HepG2 (cell line): ENCODE data around the gene PCDHB15. TPM values are rescaled to one million over a fixed set of nuclear protein-coding genes. Genes with fewer than 3 reads are reported as not detected.

Experiments
- ARID2 ChIP-seq: sonication (generic); formaldehyde crosslinking; IDR thresholded peaks from 2 replicates; pipeline ENCODE4 v1.8.1; 2022; ENCODE audit warnings: mild to moderate bottlenecking, missing genetic modification reagents, borderline replicate concordance
- FOXC1 ChIP-seq: sonication (generic); formaldehyde crosslinking; IDR thresholded peaks from 2 replicates; pipeline ENCODE4 v1.8.0; 2022; ENCODE audit warnings: mild to moderate bottlenecking, missing genetic modification reagents, borderline replicate concordance
- MXI1 ChIP-seq: IDR thresholded peaks from 3 replicates; pipeline ENCODE4 v1.6.1; 2012; ENCODE audit warnings: low read depth, low read length, inconsistent platforms, borderline replicate concordance
- MYC ChIP-seq: sonication (generic); formaldehyde crosslinking; IDR thresholded peaks from 2 replicates; pipeline ENCODE4 v1.9.0; 2021; ENCODE audit warnings: missing genetic modification reagents, borderline replicate concordance
- PLRG1 ChIP-seq: fragments of 450-650 bp; conservative IDR thresholded peaks from 2 replicates; pipeline ENCODE4 v1.6.1; 2016
- PPARG ChIP-seq: conservative IDR thresholded peaks from 2 replicates; pipeline ENCODE4 v1.6.1; 2016; ENCODE audit warnings: missing biosample characterization, missing genetic modification reagents
- SALL1 ChIP-seq: sonication (generic); formaldehyde crosslinking; IDR thresholded peaks from 2 replicates; pipeline ENCODE4 v1.8.0; 2022; ENCODE audit warnings: mild to moderate bottlenecking, missing genetic modification reagents
- SMC3 ChIP-seq: IDR thresholded peaks from 2 replicates; pipeline ENCODE4 v1.6.1; 2011; ENCODE audit warnings: low read length, improper control_type of control experiment
- STAG1 ChIP-seq: sonication (generic); formaldehyde crosslinking; IDR thresholded peaks from 2 replicates; pipeline ENCODE4 v1.4.0; 2020; ENCODE audit warnings: missing genetic modification reagents
- ZBTB26 ChIP-seq: IDR thresholded peaks from 2 replicates; pipeline ENCODE4 v1.6.1; 2016; ENCODE audit warnings: missing compliant biosample characterization, missing genetic modification reagents, borderline replicate concordance
- ZNF3 ChIP-seq: IDR thresholded peaks from 2 replicates; pipeline ENCODE4 v1.7.0; 2017; ENCODE audit warnings: inconsistent platforms
- ZNF414 ChIP-seq: sonication (generic); formaldehyde crosslinking; IDR thresholded peaks from 2 replicates; pipeline ENCODE4 v1.5.0; 2020; ENCODE audit warnings: missing genetic modification reagents
- ZNF484 ChIP-seq: sonication (generic); formaldehyde crosslinking; IDR thresholded peaks from 2 replicates; pipeline ENCODE4 v1.5.1; 2020; ENCODE audit warnings: mild to moderate bottlenecking, low read depth, missing genetic modification reagents, borderline replicate concordance
- polyA plus RNA-seq, 8 experiments: library from polyadenylated mRNA; depleted of rRNA in 3 of 8; stranded (reverse) in 7 of 8; unstranded in 1 of 8; fragments of >200 nt; fragmentation: Illumina TruSeq in 4 of 8; extraction: Trizol in 4 of 8; gene quantifications; 2 replicates each; pipeline versions ENCODE4 v1.2.1 to v1.2.3, GENCODE V29; 2011 to 2016; ENCODE audit warnings: low read depth in 4 of 8, missing spikeins in 1 of 8, mixed read lengths in 1 of 8; ENCODE audit not compliant: insufficient read depth in 1 of 8
- total RNA-seq, 5 experiments: library from RNA; depleted of rRNA; stranded (reverse); fragments of >200 nt; fragmentation: Illumina TruSeq; extraction: Trizol; gene quantifications; 2 replicates each; pipeline ENCODE4 v1.2.3, GENCODE V29; 2016; ENCODE audit warnings: low read depth in 1 of 5
- TF ChIP-seq, protein P1 (sequence below), 2 experiments: sonication (generic) in 1 of 2; formaldehyde crosslinking in 1 of 2; IDR thresholded peaks; 2 replicates each; pipeline versions ENCODE4 v1.4.0 to v1.6.1; 2018 to 2020; ENCODE audit warnings: missing genetic modification reagents in 2 of 2, borderline replicate concordance in 1 of 2, low read depth in 1 of 2, mild to moderate bottlenecking in 1 of 2, missing biosample characterization in 1 of 2
- TF ChIP-seq, protein P2 (sequence below): sonication (generic); formaldehyde crosslinking; IDR thresholded peaks from one replicate; pipeline ENCODE4 v1.5.1; 2020; ENCODE audit warnings: mild to moderate bottlenecking, missing genetic modification reagents; ENCODE audit errors: not compliant biosample characterization
- TF ChIP-seq, protein P3 (sequence below): sonication (generic); IDR thresholded peaks from 2 replicates; pipeline ENCODE4 v1.6.1; 2016; ENCODE audit warnings: low read depth, borderline replicate concordance

The PCDHB15 gene
- total and polyA plus RNA-seq, 2 of the 13 experiments (the other 11 are each of a cell fraction or from before 2014, with no cell fraction given), result 0.22 to 0.26 TPM

DNA sequence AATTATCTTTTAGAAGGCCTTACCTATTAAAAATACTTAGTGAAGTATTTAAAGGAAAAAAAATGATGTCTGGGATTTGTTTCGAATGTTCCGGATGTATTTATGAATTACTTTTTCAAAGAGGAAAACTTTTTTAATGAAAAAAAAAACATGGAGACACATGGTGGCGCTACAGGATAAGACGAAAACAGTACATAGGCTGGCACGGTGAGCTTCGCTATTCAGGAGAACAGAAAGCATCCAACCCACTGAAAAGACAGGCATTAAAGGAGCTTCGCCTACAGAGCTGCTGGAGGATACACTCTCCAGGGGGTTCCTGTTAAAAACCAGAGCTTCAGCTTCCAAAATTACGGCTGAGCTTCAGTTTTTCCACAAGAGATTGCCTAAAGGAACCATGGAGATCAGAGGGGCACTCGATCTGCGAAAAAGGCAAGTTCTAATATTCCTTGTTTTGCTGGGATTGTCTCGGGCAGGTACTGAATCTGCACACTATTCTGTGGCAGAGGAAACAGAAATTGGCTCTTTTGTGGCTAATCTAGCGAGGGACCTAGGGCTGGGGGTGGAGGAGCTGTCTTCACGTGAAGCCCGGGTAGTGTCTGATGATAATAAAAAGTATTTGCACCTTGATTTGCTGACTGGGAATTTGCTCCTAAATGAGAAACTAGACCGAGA, 21.9 kb upstream of the PCDHB15 start, which contains the start of gene PCDHB14 (continued):
- TF ChIP-seq, protein P1, sequence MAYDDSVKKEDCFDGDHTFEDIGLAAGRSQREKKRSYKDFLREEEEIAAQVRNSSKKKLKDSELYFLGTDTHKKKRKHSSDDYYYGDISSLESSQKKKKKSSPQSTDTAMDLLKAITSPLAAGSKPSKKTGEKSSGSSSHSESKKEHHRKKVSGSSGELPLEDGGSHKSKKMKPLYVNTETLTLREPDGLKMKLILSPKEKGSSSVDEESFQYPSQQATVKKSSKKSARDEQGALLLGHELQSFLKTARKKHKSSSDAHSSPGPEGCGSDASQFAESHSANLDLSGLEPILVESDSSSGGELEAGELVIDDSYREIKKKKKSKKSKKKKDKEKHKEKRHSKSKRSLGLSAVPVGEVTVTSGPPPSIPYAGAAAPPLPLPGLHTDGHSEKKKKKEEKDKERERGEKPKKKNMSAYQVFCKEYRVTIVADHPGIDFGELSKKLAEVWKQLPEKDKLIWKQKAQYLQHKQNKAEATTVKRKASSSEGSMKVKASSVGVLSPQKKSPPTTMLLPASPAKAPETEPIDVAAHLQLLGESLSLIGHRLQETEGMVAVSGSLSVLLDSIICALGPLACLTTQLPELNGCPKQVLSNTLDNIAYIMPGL (CRISPR knock-in tag; IDR thresholded peaks at IDR 0.05; ENCODE audit: borderline replicate concordance in 1 of 2, low read depth in 1 of 2), result 0 out of 4 replicates have a peak, but pooled peaks of 1 of the 2 experiments have one; percentile 24
- TF ChIP-seq ZBTB26 (CRISPR knock-in tag) (no peak), PPARG (CRISPR knock-in tag) (no peak), ZNF3 (no peak), SMC3 (peak; percentile 31; the same call in 1 of the 2 replicates), MYC (CRISPR knock-in tag) (no peak), MXI1 (no peak), SALL1 (no peak), STAG1 (CRISPR knock-in tag) (peak; percentile 57), FOXC1 (CRISPR knock-in tag) (no peak), ZNF414 (no peak), PLRG1 (no peak), ZNF484 (no peak), ARID2 (CRISPR knock-in tag) (no peak)
- TF ChIP-seq, protein P2, sequence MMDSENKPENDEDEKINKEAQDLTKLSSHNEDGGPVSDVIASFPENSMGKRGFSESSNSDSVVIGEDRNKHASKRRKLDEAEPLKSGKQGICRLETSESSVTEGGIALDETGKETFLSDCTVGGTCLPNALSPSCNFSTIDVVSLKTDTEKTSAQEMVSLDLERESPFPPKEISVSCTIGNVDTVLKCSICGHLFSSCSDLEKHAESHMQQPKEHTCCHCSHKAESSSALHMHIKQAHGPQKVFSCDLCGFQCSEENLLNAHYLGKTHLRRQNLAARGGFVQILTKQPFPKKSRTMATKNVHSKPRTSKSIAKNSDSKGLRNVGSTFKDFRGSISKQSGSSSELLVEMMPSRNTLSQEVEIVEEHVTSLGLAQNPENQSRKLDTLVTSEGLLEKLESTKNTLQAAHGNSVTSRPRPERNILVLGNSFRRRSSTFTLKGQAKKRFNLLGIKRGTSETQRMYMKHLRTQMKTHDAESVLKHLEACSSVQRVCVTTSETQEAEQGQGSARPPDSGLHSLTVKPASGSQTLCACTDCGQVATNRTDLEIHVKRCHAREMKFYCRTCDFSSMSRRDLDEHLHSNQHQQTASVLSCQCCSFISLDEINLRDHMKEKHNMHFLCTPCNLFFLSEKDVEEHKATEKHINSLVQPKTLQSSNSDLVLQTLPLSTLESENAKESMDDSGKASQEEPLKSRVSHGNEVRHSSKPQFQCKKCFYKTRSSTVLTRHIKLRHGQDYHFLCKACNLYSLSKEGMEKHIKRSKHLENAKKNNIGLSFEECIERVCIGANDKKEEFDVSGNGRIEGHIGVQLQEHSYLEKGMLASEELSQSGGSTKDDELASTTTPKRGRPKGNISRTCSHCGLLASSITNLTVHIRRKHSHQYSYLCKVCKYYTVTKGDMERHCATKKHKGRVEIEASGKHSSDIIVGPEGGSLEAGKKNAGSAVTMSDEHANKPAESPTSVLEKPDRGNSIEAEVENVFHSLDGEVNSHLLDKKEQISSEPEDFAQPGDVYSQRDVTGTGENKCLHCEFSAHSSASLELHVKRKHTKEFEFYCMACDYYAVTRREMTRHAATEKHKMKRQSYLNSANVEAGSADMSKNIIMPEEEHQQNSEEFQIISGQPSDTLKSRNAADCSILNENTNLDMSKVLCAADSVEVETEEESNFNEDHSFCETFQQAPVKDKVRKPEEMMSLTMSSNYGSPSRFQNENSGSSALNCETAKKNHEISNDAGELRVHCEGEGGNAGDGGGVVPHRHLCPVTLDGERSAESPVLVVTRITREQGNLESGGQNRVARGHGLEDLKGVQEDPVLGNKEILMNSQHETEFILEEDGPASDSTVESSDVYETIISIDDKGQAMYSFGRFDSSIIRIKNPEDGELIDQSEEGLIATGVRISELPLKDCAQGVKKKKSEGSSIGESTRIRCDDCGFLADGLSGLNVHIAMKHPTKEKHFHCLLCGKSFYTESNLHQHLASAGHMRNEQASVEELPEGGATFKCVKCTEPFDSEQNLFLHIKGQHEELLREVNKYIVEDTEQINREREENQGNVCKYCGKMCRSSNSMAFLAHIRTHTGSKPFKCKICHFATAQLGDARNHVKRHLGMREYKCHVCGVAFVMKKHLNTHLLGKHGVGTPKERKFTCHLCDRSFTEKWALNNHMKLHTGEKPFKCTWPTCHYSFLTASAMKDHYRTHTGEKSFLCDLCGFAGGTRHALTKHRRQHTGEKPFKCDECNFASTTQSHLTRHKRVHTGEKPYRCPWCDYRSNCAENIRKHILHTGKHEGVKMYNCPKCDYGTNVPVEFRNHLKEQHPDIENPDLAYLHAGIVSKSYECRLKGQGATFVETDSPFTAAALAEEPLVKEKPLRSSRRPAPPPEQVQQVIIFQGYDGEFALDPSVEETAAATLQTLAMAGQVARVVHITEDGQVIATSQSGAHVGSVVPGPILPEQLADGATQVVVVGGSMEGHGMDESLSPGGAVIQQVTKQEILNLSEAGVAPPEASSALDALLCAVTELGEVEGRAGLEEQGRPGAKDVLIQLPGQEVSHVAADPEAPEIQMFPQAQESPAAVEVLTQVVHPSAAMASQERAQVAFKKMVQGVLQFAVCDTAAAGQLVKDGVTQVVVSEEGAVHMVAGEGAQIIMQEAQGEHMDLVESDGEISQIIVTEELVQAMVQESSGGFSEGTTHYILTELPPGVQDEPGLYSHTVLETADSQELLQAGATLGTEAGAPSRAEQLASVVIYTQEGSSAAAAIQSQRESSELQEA (CRISPR knock-in tag), result no peak
- TF ChIP-seq, protein P3, sequence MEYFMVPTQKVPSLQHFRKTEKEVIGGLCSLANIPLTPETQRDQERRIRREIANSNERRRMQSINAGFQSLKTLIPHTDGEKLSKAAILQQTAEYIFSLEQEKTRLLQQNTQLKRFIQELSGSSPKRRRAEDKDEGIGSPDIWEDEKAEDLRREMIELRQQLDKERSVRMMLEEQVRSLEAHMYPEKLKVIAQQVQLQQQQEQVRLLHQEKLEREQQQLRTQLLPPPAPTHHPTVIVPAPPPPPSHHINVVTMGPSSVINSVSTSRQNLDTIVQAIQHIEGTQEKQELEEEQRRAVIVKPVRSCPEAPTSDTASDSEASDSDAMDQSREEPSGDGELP, result no peak
